Keratinocyte (primary cell): ENCODE results near the gene IL7R.

Experiments
- CTCF ChIP-seq, 3 experiments: IDR thresholded peaks in 1 of 3; conservative IDR thresholded peaks in 1 of 3; optimal IDR thresholded peaks in 1 of 3; 2 replicates in 2 of 3; 3 replicates in 1 of 3; pipeline versions ENCODE3 to v1.5.1; 2011; ENCODE audit warnings: low read length in 3 of 3, mild to moderate bottlenecking in 3 of 3, moderate library complexity in 2 of 3, control low read depth in 1 of 3, inconsistent platforms in 1 of 3; ENCODE audit not compliant: insufficient read depth in 2 of 3; ENCODE audit errors: extremely low read depth in 1 of 3
- EZH2 ChIP-seq: IDR thresholded peaks from one replicate; pipeline ENCODE4 v1.6.1; 2012; ENCODE audit warnings: inconsistent platforms, mild to moderate bottlenecking, low read length, moderate library complexity

- no peak for TF ChIP-seq CTCF (optimal IDR thresholded peaks at IDR 0.05 in 1 of 3, IDR thresholded peaks at IDR 0.05 in 1 of 3, conservative IDR thresholded peaks at IDR 0.05 in 1 of 3; ENCODE audit: extremely low read depth in 1 of 3, insufficient read depth in 2 of 3, low read length in 3 of 3)
- no peak for TF ChIP-seq EZH2
Measured at GRCh38 chr5:35908814-35909213, 52.1 kb downstream of the IL7R start.
